HG02623 (cell line): ENCODE measurements around the gene ZKSCAN5.
"Not testable (repeated sequence)": the region's sequence is repeated elsewhere in the genome, so short reads cannot be mapped to it uniquely, and the experiment has no call there.

ENCODE experiments used
- ATAC-seq: cut with Tn5 transposase; IDR thresholded peaks from one replicate; pipeline ENCODE4 v1.9.1; 2021; ENCODE audit warnings: moderate library complexity; ENCODE audit not compliant: unreplicated experiment

The ZKSCAN5 gene

DNA sequence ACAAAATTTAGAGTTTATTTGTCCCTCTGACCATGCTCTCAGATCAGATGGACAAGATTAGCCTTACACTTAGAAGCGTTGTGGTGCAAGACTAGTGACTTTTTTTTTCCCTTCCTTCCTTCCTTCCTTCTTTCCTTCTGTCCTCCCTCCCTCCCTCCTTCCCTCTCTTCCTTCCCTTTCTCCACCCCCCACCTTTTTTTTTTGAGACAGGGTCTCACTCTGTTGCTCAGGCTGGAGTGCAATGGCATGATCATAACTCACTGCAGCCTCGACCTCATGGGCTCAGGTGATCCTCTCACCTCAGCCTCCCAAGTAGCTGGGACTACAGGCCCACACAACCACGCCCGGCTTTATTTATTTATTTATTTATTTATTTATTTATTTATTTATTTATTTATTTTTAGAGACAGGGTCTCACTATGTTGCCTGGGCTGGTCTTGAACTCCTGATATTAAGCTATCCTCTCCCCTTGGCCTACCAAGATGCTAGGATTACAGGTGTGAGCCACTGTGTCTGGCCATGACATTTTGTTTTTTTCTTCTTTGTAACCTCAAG is 76.4 kb downstream of the ZKSCAN5 start:
- ATAC-seq = not testable (repeated sequence)
